CD14-positive monocyte (primary cell): ENCODE data around the gene GRIN2C. TPM values are rescaled to one million over a fixed set of nuclear protein-coding genes. Genes with fewer than 3 reads are reported as not detected.

Experiments
- DNase-seq, 3 donors: peaks; one replicate each; pipeline ENCODE4 v3.0.0-alpha.2; 2011 to 2022
- H2AFZ ChIP-seq: 2 replicates; pipeline ENCODE4 v1.6.0; 2012; ENCODE audit warnings: mild to moderate bottlenecking, low read depth, low read length, inconsistent platforms; ENCODE audit not compliant: insufficient read depth, poor library complexity, severe bottlenecking
- H3K27ac ChIP-seq, 2 donors: 1 replicate in 1 of 2; 2 replicates in 1 of 2; pipeline ENCODE4 v1.5.1; 2012 to 2013; ENCODE audit warnings: low read length in 2 of 2, control low read depth in 1 of 2, inconsistent platforms in 1 of 2, low read depth in 1 of 2, mild to moderate bottlenecking in 1 of 2
- H3K27me3 ChIP-seq, 2 donors: one replicate each; pipeline versions ENCODE4 v1.6.0 to v1.6.1; 2011 to 2013; ENCODE audit warnings: low read length in 2 of 2; ENCODE audit not compliant: control insufficient read depth in 2 of 2, insufficient read depth in 2 of 2
- H3K36me3 ChIP-seq, 2 donors: replicated peaks in 1 of 2; 1 replicate in 1 of 2; 2 replicates in 1 of 2; pipeline versions ENCODE4 v1.5.1 to v1.6.1; 2012 to 2013; ENCODE audit warnings: low read length in 2 of 2, control low read depth in 1 of 2, inconsistent platforms in 1 of 2, mild to moderate bottlenecking in 1 of 2; ENCODE audit not compliant: insufficient read depth in 2 of 2, control insufficient read depth in 1 of 2
- H3K4me1 ChIP-seq, 2 donors: 1 replicate in 1 of 2; 2 replicates in 1 of 2; pipeline versions ENCODE4 v1.5.1 to v1.6.1; 2012 to 2013; ENCODE audit warnings: low read length in 2 of 2, control low read depth in 1 of 2, inconsistent platforms in 1 of 2, mild to moderate bottlenecking in 1 of 2, moderate library complexity in 1 of 2; ENCODE audit not compliant: insufficient read depth in 2 of 2, control insufficient read depth in 1 of 2
- H3K4me2 ChIP-seq: replicated peaks from 2 replicates; pipeline ENCODE3; 2012; ENCODE audit warnings: low read length, moderate library complexity, mild to moderate bottlenecking; ENCODE audit not compliant: poor library complexity, severe bottlenecking; ENCODE audit errors: extremely low read depth
- H3K4me3 ChIP-seq, 3 experiments: fragments of 200-600 bp in 1 of 3; sonication (generic) in 1 of 3; replicated peaks in 1 of 3; 1 replicate in 2 of 3; 2 replicates in 1 of 3; pipeline ENCODE4 v1.5.1; 2011 to 2013; ENCODE audit warnings: low read length in 3 of 3, mild to moderate bottlenecking in 3 of 3, control low read depth in 2 of 3, low read depth in 2 of 3, inconsistent platforms in 1 of 3, moderate library complexity in 1 of 3
- H3K79me2 ChIP-seq: 2 replicates; pipeline ENCODE4 v1.6.0; 2012; ENCODE audit warnings: mild to moderate bottlenecking, control low read depth, inconsistent platforms, low read length, moderate library complexity; ENCODE audit not compliant: insufficient read depth
- H3K9ac ChIP-seq: 2 replicates; pipeline ENCODE4 v1.6.0; 2017; ENCODE audit warnings: low read length, mild to moderate bottlenecking; ENCODE audit not compliant: insufficient read depth, poor library complexity, severe bottlenecking
- H3K9me3 ChIP-seq, 2 donors: replicated peaks in 1 of 2; 1 replicate in 1 of 2; 2 replicates in 1 of 2; pipeline versions ENCODE4 v1.5.1 to v1.6.1; 2012 to 2013; ENCODE audit warnings: low read length in 2 of 2, control low read depth in 1 of 2; ENCODE audit not compliant: control insufficient read depth in 1 of 2, insufficient read depth in 1 of 2
- H4K20me1 ChIP-seq: 2 replicates; pipeline ENCODE4 v1.6.0; 2012; ENCODE audit warnings: mild to moderate bottlenecking, low read length, control low read depth, moderate library complexity; ENCODE audit not compliant: insufficient read depth
- H3K27ac Mint-ChIP-seq, 7 donors: one replicate each; pipeline ENCODE4 v1.8.0; 2020; ENCODE audit warnings: mild to moderate bottlenecking in 7 of 7, mixed read lengths in 7 of 7, moderate library complexity in 6 of 7, inconsistent platforms in 2 of 7
- H3K27me3 Mint-ChIP-seq, 3 donors: one replicate each; pipeline ENCODE4 v1.8.0; 2021 to 2022; ENCODE audit warnings: low read depth in 3 of 3, mild to moderate bottlenecking in 3 of 3, mixed read lengths in 3 of 3, moderate library complexity in 3 of 3, inconsistent platforms in 1 of 3
- H3K36me3 Mint-ChIP-seq, 2 donors: one replicate each; pipeline ENCODE4 v1.8.0; 2020; ENCODE audit warnings: mixed read lengths in 2 of 2, inconsistent platforms in 1 of 2, mild to moderate bottlenecking in 1 of 2
- H3K4me1 Mint-ChIP-seq: one replicate; pipeline ENCODE4 v1.8.0; 2020; ENCODE audit warnings: mild to moderate bottlenecking, mixed read lengths
- H3K4me3 Mint-ChIP-seq, 2 donors: one replicate each; pipeline ENCODE4 v1.8.0; 2020; ENCODE audit warnings: mild to moderate bottlenecking in 2 of 2, mixed read lengths in 2 of 2, moderate library complexity in 1 of 2
- H3K9me3 Mint-ChIP-seq, 7 donors: one replicate each; pipeline ENCODE4 v1.8.0; 2020 to 2022; ENCODE audit warnings: mixed read lengths in 7 of 7, mild to moderate bottlenecking in 6 of 7, moderate library complexity in 6 of 7, inconsistent platforms in 2 of 7
- CTCF ChIP-seq: fragments of 200-600 bp; IDR thresholded peaks from one replicate; pipeline ENCODE4 v1.8.0; 2022; ENCODE audit warnings: antibody characterized with exemption, mild to moderate bottlenecking
- WGBS: methylation state at CpG from one replicate; pipeline ENCODE4 v1.1.5; 2013; ENCODE audit warnings: missing lambda C conversion rate; ENCODE audit not compliant: insufficient coverage; 5-methylcytosine and 5-hydroxymethylcytosine counted together
- intact Hi-C, 2 donors: fragments of 100-400 bp; cut with micrococcal nuclease; formaldehyde crosslinking; loops; one replicate each; pipeline versions ENCODE4 v1.15.0 to v1.15.1; 2023
- polyA plus RNA-seq, 3 donors: library from polyadenylated mRNA; depleted of rRNA in 1 of 3; unstranded in 2 of 3; stranded (reverse) in 1 of 3; fragments of 300-500 nt in 2 of 3; fragments of >200 nt in 1 of 3; fragmentation: Illumina TruSeq in 2 of 3; gene quantifications; 1 replicate in 2 of 3; 2 replicates in 1 of 3; pipeline ENCODE4 v1.2.3, GENCODE V29; 2012 to 2021

GRIN2C gene
- polyA plus RNA-seq, 3 donors = 0.04 TPM; not detected in 2

GRCh38 chr17:74806334-74806733 lies 53.4 kb downstream of the GRIN2C start:
- peaks cover 47% of the 10 kb centered on the region for H3K4me1 Mint-ChIP-seq

GRCh38 chr17:74805591-74805991 lies 54.1 kb downstream of the GRIN2C start:
- peaks cover 12% of the 10 kb centered on the region for H3K79me2 ChIP-seq
- no peak overlapping the region for H3K9ac ChIP-seq
- WGBS = 84% methylated on average over 15 of the region's 15 CpGs
- Mint-ChIP-seq H3K27ac (no peak overlapping the region), H3K36me3 (peaks cover 79 to 86% of the 10 kb centered on the region in 2 donors), H3K4me1 (peaks cover 39% of the 10 kb centered on the region), H3K4me3 (no peak overlapping the region), H3K27me3 (peaks cover 2 to 7% (median 4%) of the 10 kb centered on the region in 3 donors), H3K9me3 (no peaks in the 10 kb centered on the region)
- no peak for DNase-seq
- H3K27me3 ChIP-seq = no peaks in the 10 kb centered on the region
- peaks cover 47 to 70% of the 10 kb centered on the region in 2 donors for H3K36me3 ChIP-seq
- peaks cover 28 to 38% of the 10 kb centered on the region in 2 donors for H3K4me1 ChIP-seq
- intact Hi-C loops = loop anchor here in 1 of 2 donors (5.0 kb wide), 1 partner anchor 47 kb away; no protein-coding TSS in a partner anchor
- peaks cover 73% of the 10 kb centered on the region for H4K20me1 ChIP-seq
- no peak overlapping the region for H3K27ac ChIP-seq
- H3K9me3 ChIP-seq = no peaks in the 10 kb centered on the region
- TF ChIP-seq CTCF = no peak
- H3K4me2 ChIP-seq = no peak overlapping the region
- H2AFZ ChIP-seq = no peak overlapping the region
- H3K4me3 ChIP-seq = no peak overlapping the region

More at GRCh38 chr17:74806334-74806733, 53.4 kb downstream of the GRIN2C start:
- H3K36me3 Mint-ChIP-seq = peaks cover 77 to 86% of the 10 kb centered on the region in 2 donors
- no peaks in the 10 kb centered on the region for H3K27me3 ChIP-seq
- H3K27ac Mint-ChIP-seq = no peak overlapping the region
- no peak overlapping the region for H3K9ac ChIP-seq
- no peak for TF ChIP-seq CTCF
- no peak for DNase-seq
- peaks cover 33 to 45% of the 10 kb centered on the region in 2 donors for H3K4me1 ChIP-seq
- peaks cover 39 to 64% of the 10 kb centered on the region in 2 donors for H3K36me3 ChIP-seq
- no CpG with 5 or more reads among the region's 10 CpGs for WGBS
- peaks cover 2 to 7% (median 4%) of the 10 kb centered on the region in 3 donors for H3K27me3 Mint-ChIP-seq
- no peak overlapping the region for H3K4me3 ChIP-seq
- intact Hi-C loops = loop anchor here in 1 of 2 donors (5.0 kb wide), 1 partner anchor 46 kb away; no protein-coding TSS in a partner anchor
- no peak overlapping the region for H2AFZ ChIP-seq
- no peaks in the 10 kb centered on the region for H3K9me3 ChIP-seq
- H3K27ac ChIP-seq = no peak overlapping the region
- no peaks in the 10 kb centered on the region for H3K9me3 Mint-ChIP-seq
- no peak overlapping the region for H3K4me3 Mint-ChIP-seq
- peaks cover 12% of the 10 kb centered on the region for H3K79me2 ChIP-seq
- H4K20me1 ChIP-seq = peaks cover 70% of the 10 kb centered on the region
- H3K4me2 ChIP-seq = no peak overlapping the region
